HG03378 (cell line): Measurements from ENCODE around the gene MOCS3.

Source experiments
- ATAC-seq: cut with Tn5 transposase; IDR thresholded peaks from one replicate; pipeline ENCODE4 v1.9.1; 2021; ENCODE audit warnings: mild to moderate bottlenecking, moderate library complexity; ENCODE audit not compliant: unreplicated experiment

Gene MOCS3

GRCh38 chr20:50980851-50981713 is 22.5 kb downstream of the MOCS3 start:
- no peak for ATAC-seq

GRCh38 chr20:50981714-50982048 is 23.1 kb downstream of the MOCS3 start:
- ATAC-seq, result no peak

GRCh38 chr20:50982363-50982762 is 23.7 kb downstream of the MOCS3 start:
- no peak for ATAC-seq

- ATAC-seq, result no peak
Observed at GRCh38 chr20:50983321-50983720, 24.7 kb downstream of the MOCS3 start.

- ATAC-seq, result no peak
Observed at GRCh38 chr20:50987493-50988210, 29.0 kb downstream of the MOCS3 start.

- ATAC-seq, result no peak
Observed at GRCh38 chr20:50991076-50991475, 32.5 kb downstream of the MOCS3 start.

- no peak for ATAC-seq
Observed at GRCh38 chr20:50992336-50992732, 33.7 kb downstream of the MOCS3 start.

- peak; percentile 68 for ATAC-seq
Observed at GRCh38 chr20:50992733-50993457, 34.3 kb downstream of the MOCS3 start.

GRCh38 chr20:50993876-50994275 is 35.3 kb downstream of the MOCS3 start:
- ATAC-seq, result no peak

GRCh38 chr20:50995506-50995905 is 36.9 kb downstream of the MOCS3 start:
- no peak for ATAC-seq

- ATAC-seq, result no peak
Observed at GRCh38 chr20:50996901-50997865, 38.6 kb downstream of the MOCS3 start.

- no peak for ATAC-seq
Observed at GRCh38 chr20:50999355-50999754, 40.7 kb downstream of the MOCS3 start.

GRCh38 chr20:51001430-51002265 is 43.0 kb downstream of the MOCS3 start:
- no peak for ATAC-seq

- no peak for ATAC-seq
Observed at GRCh38 chr20:51002633-51003032, 44.0 kb downstream of the MOCS3 start.

GRCh38 chr20:51003753-51004152 is 45.1 kb downstream of the MOCS3 start:
- ATAC-seq, result no peak

- ATAC-seq, result no peak
Observed at GRCh38 chr20:51004305-51004727, 45.7 kb downstream of the MOCS3 start.

GRCh38 chr20:51004781-51005180 is 46.2 kb downstream of the MOCS3 start:
- ATAC-seq, result no peak

- no peak for ATAC-seq
Observed at GRCh38 chr20:51005214-51005613, 46.6 kb downstream of the MOCS3 start.

GRCh38 chr20:51008718-51009117 is 50.1 kb downstream of the MOCS3 start:
- ATAC-seq, result no peak
